ENCODE data around the gene RASGRP1.

RASGRP1 gene

DNA sequence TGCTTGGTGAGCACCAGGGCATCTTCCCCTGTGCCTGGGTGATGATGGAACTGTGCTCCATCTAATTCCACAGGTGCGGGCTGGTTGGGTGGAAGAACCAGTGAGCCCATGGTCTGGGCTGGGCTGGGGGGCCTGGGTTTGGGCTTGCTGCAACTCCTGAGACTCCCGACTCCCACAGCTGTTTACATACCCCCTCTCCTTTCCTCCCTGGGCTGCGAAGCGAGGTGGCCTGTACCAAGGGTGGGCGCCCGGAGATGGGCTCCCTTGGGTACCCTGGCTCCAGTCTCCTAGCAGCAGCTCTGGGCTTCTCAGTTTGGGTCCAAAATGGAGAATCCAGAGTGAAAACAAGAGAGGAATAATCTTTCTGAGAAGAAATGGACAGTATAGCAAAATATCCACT, 105.1 kb downstream of the RASGRP1 start:
- DNase-seq (ENCODE audit: low read depth in 2 of 2) = no peak

DNA sequence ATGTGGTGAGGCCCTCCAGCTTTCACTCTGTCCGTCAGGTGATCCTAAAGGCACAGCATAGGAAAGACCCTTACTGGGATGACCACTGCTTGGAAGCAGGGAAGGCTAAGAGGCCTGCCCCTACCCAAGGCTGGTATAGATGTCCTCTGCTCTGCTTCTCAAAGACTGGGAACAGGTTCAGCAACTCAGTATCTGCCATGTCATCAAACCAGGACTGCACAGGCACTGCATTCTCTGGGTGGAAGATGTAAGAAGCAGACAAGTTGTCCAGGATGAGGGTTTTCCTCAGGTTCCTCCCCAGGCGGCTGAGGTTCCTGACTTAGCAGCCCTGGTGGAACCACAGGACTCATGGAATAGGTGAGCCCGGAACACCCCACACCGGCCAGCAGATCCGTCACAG, 106.0 kb downstream of the RASGRP1 start:
- DNase-seq (ENCODE audit: low read depth in 2 of 2) = no peak

DNA sequence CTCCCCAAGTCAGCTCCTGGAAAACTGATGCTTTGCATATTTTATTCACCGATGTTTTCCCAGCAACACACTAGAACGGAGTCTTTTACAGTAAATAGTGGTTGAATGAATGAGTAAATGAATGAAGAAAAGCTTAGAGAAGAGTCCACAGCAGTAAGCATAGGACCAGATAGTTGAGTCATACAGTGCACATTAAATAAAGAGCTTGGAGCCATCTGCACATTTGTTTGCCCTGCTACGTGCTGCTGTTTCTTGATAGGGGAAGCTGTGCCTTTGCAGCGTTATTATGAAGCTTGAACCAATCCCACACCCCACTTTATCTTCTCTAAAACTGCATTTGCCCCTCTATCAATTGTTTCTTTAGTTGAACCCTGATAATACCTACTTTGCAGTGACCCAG, 109.5 kb downstream of the RASGRP1 start:
- DNase-seq (ENCODE audit: low read depth in 2 of 2) = no peak

DNA sequence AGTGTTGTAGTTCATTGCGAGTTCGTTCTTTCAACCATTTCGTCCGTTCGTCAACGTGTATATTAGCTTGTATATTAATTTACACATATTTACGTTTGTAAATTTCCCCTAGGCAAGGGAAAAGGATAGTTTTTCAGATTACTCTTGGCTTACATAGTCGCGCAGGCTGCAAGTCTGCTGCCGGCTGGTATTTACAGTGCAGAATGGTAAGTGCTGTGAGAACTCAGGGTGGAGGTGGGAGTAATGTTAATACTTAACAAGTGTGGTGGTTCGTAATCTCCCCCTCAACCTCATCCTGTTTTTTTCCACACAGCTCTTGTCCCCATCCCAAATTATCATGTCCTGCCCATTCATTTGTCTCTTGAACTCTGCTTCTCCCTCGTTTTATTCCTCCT, 109.9 kb downstream of the RASGRP1 start:
- no peak for DNase-seq (ENCODE audit: low read depth in 2 of 2)

DNA sequence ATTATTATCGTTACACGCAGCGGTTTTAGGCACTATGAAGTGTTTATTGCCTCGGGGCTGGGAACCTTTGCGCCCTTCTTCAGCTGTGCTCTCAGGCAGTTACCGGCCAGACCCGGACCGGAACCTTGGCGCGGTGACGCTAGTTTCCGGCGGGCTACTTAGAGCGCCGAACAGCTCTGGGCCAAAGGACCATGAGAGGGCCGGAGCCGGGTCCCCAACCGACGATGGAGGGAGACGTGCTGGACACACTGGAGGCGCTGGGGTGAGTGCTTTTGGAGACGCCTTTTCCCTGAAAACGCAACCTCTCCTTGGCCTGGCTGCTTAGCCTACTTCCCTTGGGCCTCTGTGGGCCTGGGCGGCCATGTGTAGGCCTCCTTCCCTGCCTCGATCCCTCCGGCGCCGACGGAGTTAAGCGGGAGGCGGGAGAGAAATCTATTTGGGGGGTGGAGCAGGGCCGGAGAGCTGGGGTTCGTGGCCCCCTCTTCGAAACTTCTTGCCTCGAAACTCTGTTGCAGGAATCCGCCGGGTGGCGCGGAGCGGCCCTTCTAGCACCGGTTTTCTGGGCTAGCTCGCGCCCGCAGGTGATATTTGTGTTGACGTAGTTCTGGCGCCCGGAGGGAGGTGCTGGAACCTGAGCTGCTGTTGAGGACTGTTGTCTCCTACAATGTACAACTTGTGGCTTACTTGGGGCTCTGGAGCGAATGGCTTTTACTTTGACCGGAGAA, 110.5 kb downstream of the RASGRP1 start, which contains the start of gene FAM98B:
Gene FAM98B (plus strand): TSS at position 157 of the 725 bp plus-strand sequence. CDS start 35 bp downstream, at position 192.
- DNase-seq (ENCODE audit: low read depth in 2 of 2) = peak; percentile 82 to 85

DNA sequence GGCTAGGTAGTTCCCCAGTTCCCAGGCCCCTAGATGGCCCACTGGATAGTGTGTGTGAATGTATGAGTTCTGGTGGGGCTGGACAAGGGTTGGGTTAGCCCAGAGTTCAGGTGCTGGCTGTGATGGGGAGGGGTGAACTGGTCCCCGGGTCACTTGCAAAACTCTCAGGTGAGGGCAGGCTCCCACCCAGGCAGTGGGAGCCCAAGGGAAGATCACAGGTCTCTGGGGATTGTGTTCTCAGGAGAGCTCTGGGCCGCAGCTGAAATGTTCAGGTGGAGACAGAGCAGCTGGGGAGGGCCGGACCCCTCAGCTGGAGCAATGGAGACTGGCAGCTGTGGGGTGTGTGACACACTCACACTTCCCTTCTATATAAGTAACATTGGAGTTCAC, 123.5 kb downstream of the RASGRP1 start:
- DNase-seq (ENCODE audit: low read depth in 2 of 2) = no peak

DNA sequence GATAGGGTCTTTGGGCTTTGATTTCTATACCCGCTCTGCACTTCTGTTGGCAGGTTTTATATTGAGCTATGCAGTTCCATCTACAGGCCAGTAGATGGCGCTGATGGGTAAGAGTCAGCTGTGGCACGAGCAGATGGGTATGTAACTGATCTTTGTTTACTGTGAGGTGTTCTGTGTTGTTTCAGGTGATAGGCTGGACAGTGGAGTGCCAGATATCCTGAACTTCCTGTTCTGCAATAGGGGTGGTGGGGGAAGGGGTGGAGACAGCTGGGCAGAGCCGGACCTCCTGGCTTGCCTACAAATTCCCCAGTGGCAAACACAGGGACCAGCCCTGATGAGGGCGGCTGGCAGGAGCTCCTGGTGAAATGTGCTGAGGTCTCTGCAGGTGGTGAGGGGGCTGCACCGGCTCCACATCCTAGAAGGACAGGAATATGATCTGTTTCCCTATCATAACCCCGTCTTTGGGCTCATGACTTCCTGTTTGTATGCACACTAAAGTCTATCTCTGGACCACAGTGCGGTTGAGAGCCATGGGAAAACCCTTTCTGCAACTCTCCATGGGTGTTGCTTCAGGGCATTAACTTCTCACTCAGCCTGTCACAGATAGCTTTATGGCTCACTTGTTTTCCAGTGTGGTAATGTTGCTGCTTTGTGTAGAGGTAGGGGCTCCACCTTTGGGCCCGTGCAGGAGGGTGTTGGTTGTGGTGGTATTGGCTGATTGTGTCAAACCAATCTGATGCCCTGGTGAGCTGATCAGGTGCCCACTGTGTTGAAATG, 124.1 kb downstream of the RASGRP1 start:
- DNase-seq (ENCODE audit: low read depth in 2 of 2) = peak in 1 of 2 donors; percentile 25

All from activated CD4-positive, alpha-beta T cell treated with anti-CD3 and anti-CD28 coated beads for 24 hours (primary cell).